Liver (tissue), 9 donors: ENCODE results near the gene MEOX2. TPM values are rescaled to one million over a fixed set of nuclear protein-coding genes. Genes with fewer than 3 reads are reported as not detected.

ENCODE experiments used
- DNase-seq: peaks from one replicate; pipeline ENCODE4 v3.0.0-alpha.2; 2017; ENCODE audit warnings: low spot score
- H3K27ac ChIP-seq, 2 donors: one replicate each; pipeline ENCODE4 v1.7.0; 2013; ENCODE audit warnings: inconsistent platforms in 2 of 2, low read length in 2 of 2, control low read depth in 1 of 2, low read depth in 1 of 2, mild to moderate bottlenecking in 1 of 2
- H3K27me3 ChIP-seq, 4 donors: one replicate each; pipeline versions ENCODE4 v1.6.1 to v1.7.0; 2013; ENCODE audit warnings: low read length in 3 of 4, inconsistent platforms in 1 of 4, mild to moderate bottlenecking in 1 of 4, moderate library complexity in 1 of 4; ENCODE audit not compliant: control insufficient read depth in 4 of 4, insufficient read depth in 4 of 4
- H3K36me3 ChIP-seq, 4 donors: one replicate each; pipeline versions ENCODE4 v1.6.1 to v1.7.0; 2013; ENCODE audit warnings: low read length in 3 of 4, mild to moderate bottlenecking in 3 of 4, low read depth in 1 of 4, moderate library complexity in 1 of 4; ENCODE audit not compliant: control insufficient read depth in 4 of 4, insufficient read depth in 3 of 4
- H3K4me1 ChIP-seq, 4 donors: one replicate each; pipeline versions ENCODE4 v1.6.1 to v1.7.0; 2013; ENCODE audit warnings: low read length in 3 of 4, mild to moderate bottlenecking in 3 of 4, moderate library complexity in 1 of 4; ENCODE audit not compliant: control insufficient read depth in 4 of 4, insufficient read depth in 4 of 4
- H3K4me3 ChIP-seq, 3 donors: one replicate each; pipeline versions ENCODE4 v1.6.1 to v1.7.0; 2013; ENCODE audit warnings: low read length in 3 of 3, control low read depth in 1 of 3, low read depth in 1 of 3, mild to moderate bottlenecking in 1 of 3
- H3K9ac ChIP-seq, 2 donors: one replicate each; pipeline ENCODE4 v1.7.0; 2013; ENCODE audit warnings: low read length in 2 of 2, mild to moderate bottlenecking in 2 of 2, moderate library complexity in 2 of 2, control low read depth in 1 of 2, low read depth in 1 of 2
- H3K9me3 ChIP-seq, 4 donors: one replicate each; pipeline versions ENCODE4 v1.6.1 to v1.7.0; 2013; ENCODE audit warnings: low read length in 3 of 4; ENCODE audit not compliant: control insufficient read depth in 4 of 4
- ATF3 ChIP-seq: IDR thresholded peaks from 2 replicates; pipeline ENCODE4 v1.6.1; 2016; ENCODE audit warnings: antibody characterized with exemption
- CTCF ChIP-seq: fragments of 150-350 bp; IDR thresholded peaks from 2 replicates; pipeline ENCODE4 v1.5.1; 2017; ENCODE audit warnings: improper control_type of control experiment, low read depth, low read length; ENCODE audit not compliant: missing input control
- EGR1 ChIP-seq, 2 donors: IDR thresholded peaks; 2 replicates each; pipeline ENCODE4 v1.6.1; 2016 to 2018; ENCODE audit warnings: antibody characterized with exemption in 2 of 2, low read depth in 2 of 2
- FOXA1 ChIP-seq: IDR thresholded peaks from 2 replicates; pipeline ENCODE4 v1.6.1; 2016; ENCODE audit warnings: antibody characterized with exemption
- FOXA2 ChIP-seq: IDR thresholded peaks from 2 replicates; pipeline ENCODE4 v1.6.1; 2016; ENCODE audit warnings: antibody characterized with exemption
- GABPA ChIP-seq, 2 donors: IDR thresholded peaks in 1 of 2; conservative IDR thresholded peaks in 1 of 2; 2 replicates each; pipeline ENCODE4 v1.6.1; 2016; ENCODE audit warnings: antibody characterized with exemption in 2 of 2, mild to moderate bottlenecking in 1 of 2, moderate library complexity in 1 of 2
- HNF4A ChIP-seq, 2 donors: conservative IDR thresholded peaks; 2 replicates each; pipeline ENCODE4 v1.6.1; 2016; ENCODE audit warnings: antibody characterized with exemption in 2 of 2, mild to moderate bottlenecking in 2 of 2
- HNF4G ChIP-seq: IDR thresholded peaks from 2 replicates; pipeline ENCODE4 v1.6.1; 2016; ENCODE audit warnings: antibody characterized with exemption
- JUND ChIP-seq, 2 donors: IDR thresholded peaks; 2 replicates each; pipeline ENCODE4 v1.6.1; 2016; ENCODE audit warnings: antibody characterized with exemption in 2 of 2
- RAD21 ChIP-seq, 2 donors: IDR thresholded peaks; 2 replicates each; pipeline ENCODE4 v1.6.1; 2016; ENCODE audit warnings: antibody characterized with exemption in 2 of 2, mild to moderate bottlenecking in 2 of 2
- REST ChIP-seq: IDR thresholded peaks from 2 replicates; pipeline ENCODE4 v1.6.1; 2016; ENCODE audit warnings: antibody characterized with exemption, mild to moderate bottlenecking
- RXRA ChIP-seq, 2 donors: IDR thresholded peaks; 2 replicates each; pipeline ENCODE4 v1.6.1; 2017 to 2018; ENCODE audit warnings: antibody characterized with exemption in 2 of 2, mild to moderate bottlenecking in 1 of 2
- SP1 ChIP-seq: IDR thresholded peaks from 2 replicates; pipeline ENCODE4 v1.6.1; 2018; ENCODE audit warnings: antibody characterized with exemption, mild to moderate bottlenecking
- TAF1 ChIP-seq: conservative IDR thresholded peaks from 2 replicates; pipeline ENCODE4 v1.6.1; 2016; ENCODE audit warnings: antibody characterized with exemption, mild to moderate bottlenecking
- YY1 ChIP-seq: IDR thresholded peaks from 2 replicates; pipeline ENCODE4 v1.6.1; 2016; ENCODE audit warnings: antibody characterized with exemption, mild to moderate bottlenecking
- WGBS: extraction: QIAGEN DNeasy Blood & Tissue Kit; methylation state at CpG from one replicate; pipeline ENCODE4 v1.1.7; 2013; 5-methylcytosine and 5-hydroxymethylcytosine counted together
- polyA plus RNA-seq, 2 donors: library from polyadenylated mRNA; stranded (reverse) in 1 of 2; unstranded in 1 of 2; fragments of 200-250 nt in 1 of 2; fragments of >200 nt in 1 of 2; fragmentation: Nextera tagmentation in 1 of 2; extraction: Ambion mirVana in 1 of 2; gene quantifications; one replicate each; pipeline versions ENCODE4 v1.2.1 to v1.2.3, GENCODE V29; 2013 to 2015
- total RNA-seq, 2 donors: library from RNA; depleted of rRNA; stranded (reverse); fragments of >200 nt; gene quantifications; one replicate each; pipeline ENCODE4 v1.2.3, GENCODE V29; 2014
- donor health status: healthy.
- donor health status: healthy.
- donor health status: healthy.
- donor health status: healthy.
- donor health status: healthy.

Gene MEOX2
- total and polyA plus RNA-seq, 4 donors = 0.32 to 0.70 (median 0.47) TPM

- WGBS = 22% methylated on average over 3 of the region's 3 CpGs
- H3K27me3 ChIP-seq = no peaks in the 10 kb centered on the region
- DNase-seq = no peak
- H3K36me3 ChIP-seq = no peaks in the 10 kb centered on the region
- peaks cover 0 to 10% (median 4%) of the 10 kb centered on the region in 4 donors for H3K9me3 ChIP-seq
- H3K4me3 ChIP-seq = peak overlapping the region in 1 of 3 donors; percentile 27
- peaks cover 4 to 30% (median 16%) of the 10 kb centered on the region in 4 donors for H3K4me1 ChIP-seq
- TF ChIP-seq YY1 (peak; percentile 85), RAD21 (IDR thresholded peaks at IDR 0.05) (peak; percentile 21 to 53), HNF4A (conservative IDR thresholded peaks at IDR 0.05) (peak; percentile 93 to 94), FOXA1 (no peak), FOXA2 (peak; percentile 19), ATF3 (peak; percentile 38), HNF4G (peak; percentile 80), JUND (IDR thresholded peaks at IDR 0.05) (peak in 1 of 2 donors; percentile 42), RXRA (IDR thresholded peaks at IDR 0.05) (peak; percentile 72 to 73), TAF1 (no peak), GABPA (IDR thresholded peaks at IDR 0.05 in 1 of 2, conservative IDR thresholded peaks at IDR 0.05 in 1 of 2) (no peak), SP1 (peak; percentile 93), REST (no peak), CTCF (no peak)
- peak overlapping the region; percentile 15 to 56 for H3K27ac ChIP-seq
- H3K9ac ChIP-seq = no peak overlapping the region
Measured at GRCh38 chr7:15580604-15581351, 105.7 kb downstream of the MEOX2 start.

- WGBS = 94% methylated on average over 2 of the region's 2 CpGs
- no peaks in the 10 kb centered on the region for H3K9me3 ChIP-seq
Measured at GRCh38 chr7:15577600-15577999, 108.9 kb downstream of the MEOX2 start.

More at GRCh38 chr7:15577600-15577999, 108.9 kb downstream of the MEOX2 start:
- H3K36me3 ChIP-seq = no peaks in the 10 kb centered on the region
- no peak overlapping the region for H3K4me3 ChIP-seq
- peaks cover 4 to 30% (median 16%) of the 10 kb centered on the region in 4 donors for H3K4me1 ChIP-seq
- no peaks in the 10 kb centered on the region for H3K27me3 ChIP-seq
- TF ChIP-seq SP1 (no peak), FOXA2 (peak; percentile 44), HNF4A (conservative IDR thresholded peaks at IDR 0.05) (peak; percentile 19 to 28), EGR1 (IDR thresholded peaks at IDR 0.05; ENCODE audit: low read depth in 2 of 2) (peak; percentile 79 to 86)
- no peak for DNase-seq
- H3K27ac ChIP-seq = no peak overlapping the region
- H3K9ac ChIP-seq = no peak overlapping the region
